Epithelial cell of prostate (primary cell): ENCODE results near the gene SHB.
"Not testable (repeated sequence)": the region's sequence is repeated elsewhere in the genome, so short reads cannot be mapped to it uniquely, and the experiment has no call there.

Source experiments
- DNase-seq: peaks from one replicate; pipeline ENCODE4 v3.0.0-alpha.2; 2011; ENCODE audit warnings: low read depth, low spot score
- H3K27ac ChIP-seq: fragments of 450-650 bp; 2 replicates; pipeline ENCODE4 v1.5.1; 2017; ENCODE audit warnings: mild to moderate bottlenecking

Gene SHB

GRCh38 chr9:37977851-37978480, 91.1 kb downstream of the SHB start:
- no peak overlapping the region for H3K27ac ChIP-seq
- DNase-seq: no peak

GRCh38 chr9:37976714-37977477, 92.1 kb downstream of the SHB start:
- H3K27ac ChIP-seq: peak overlapping the region; percentile 46
- no peak for DNase-seq

- no peak for DNase-seq
- H3K27ac ChIP-seq: peak overlapping the region; percentile 55
Observed at GRCh38 chr9:37975639-37976038, 93.4 kb downstream of the SHB start.

GRCh38 chr9:37974506-37975173, 94.4 kb downstream of the SHB start:
- DNase-seq: no peak

GRCh38 chr9:37972351-37972848, 96.6 kb downstream of the SHB start:
- peak overlapping the region; percentile 49 for H3K27ac ChIP-seq
- no peak for DNase-seq

More at GRCh38 chr9:37974506-37975173, 94.4 kb downstream of the SHB start:
- peak overlapping the region; percentile 55 for H3K27ac ChIP-seq

GRCh38 chr9:37971691-37972090, 97.3 kb downstream of the SHB start:
- no peak for DNase-seq

GRCh38 chr9:37971108-37971459, 97.9 kb downstream of the SHB start:
- H3K27ac ChIP-seq: peak overlapping the region; percentile 49
- DNase-seq: no peak

More at GRCh38 chr9:37971691-37972090, 97.3 kb downstream of the SHB start:
- H3K27ac ChIP-seq: peak overlapping the region; percentile 49

GRCh38 chr9:37970301-37971107, 98.5 kb downstream of the SHB start:
- no peak for DNase-seq
- no peak overlapping the region for H3K27ac ChIP-seq

GRCh38 chr9:37969558-37970300, 99.3 kb downstream of the SHB start:
- no peak for DNase-seq
- H3K27ac ChIP-seq: no peak overlapping the region

GRCh38 chr9:37969130-37969529, 99.9 kb downstream of the SHB start:
- peak overlapping the region; percentile 84 for H3K27ac ChIP-seq

GRCh38 chr9:37968228-37968701, 100.8 kb downstream of the SHB start:
- peak overlapping the region; percentile 84 for H3K27ac ChIP-seq
- no peak for DNase-seq

More at GRCh38 chr9:37969130-37969529, 99.9 kb downstream of the SHB start:
- no peak for DNase-seq

- DNase-seq: no peak
- peak overlapping the region; percentile 84 for H3K27ac ChIP-seq
Observed at GRCh38 chr9:37967761-37968080, 101.3 kb downstream of the SHB start.

- DNase-seq: no peak
- peak overlapping the region; percentile 84 for H3K27ac ChIP-seq
Observed at GRCh38 chr9:37967014-37967760, 101.8 kb downstream of the SHB start.

- H3K27ac ChIP-seq: peak overlapping the region; percentile 84
Observed at GRCh38 chr9:37966412-37967013, 102.5 kb downstream of the SHB start.

GRCh38 chr9:37965676-37966345, 103.2 kb downstream of the SHB start:
- H3K27ac ChIP-seq: peak overlapping the region; percentile 84
- not testable (repeated sequence) for DNase-seq

More at GRCh38 chr9:37966412-37967013, 102.5 kb downstream of the SHB start:
- no peak for DNase-seq

- peak overlapping the region; percentile 84 for H3K27ac ChIP-seq
- DNase-seq: no peak
Observed at GRCh38 chr9:37965116-37965515, 103.9 kb downstream of the SHB start.

GRCh38 chr9:37964740-37965081, 104.3 kb downstream of the SHB start:
- DNase-seq: no peak
- peak overlapping the region; percentile 84 for H3K27ac ChIP-seq
